Upper lobe of right lung (tissue), 1 donor: ENCODE results near the gene GALNT9. TPM values are rescaled to one million over a fixed set of nuclear protein-coding genes. Genes with fewer than 3 reads are reported as not detected.

ENCODE experiments used
- ATAC-seq: fragments of 200-7000 bp; cut with Tn5 transposase; one replicate; pipeline ENCODE4 v1.9.1; 2020; ENCODE audit warnings: mild to moderate bottlenecking, moderate library complexity
- DNase-seq: peaks from one replicate; pipeline ENCODE4 v3.0.0-alpha.2; 2020
- H3K27ac ChIP-seq: fragments of 200-600 bp; one replicate; pipeline ENCODE4 v1.8.0; 2022
- H3K27me3 ChIP-seq: fragments of 200-600 bp; one replicate; pipeline ENCODE4 v1.8.0; 2022; ENCODE audit warnings: mild to moderate bottlenecking
- H3K36me3 ChIP-seq: fragments of 200-600 bp; one replicate; pipeline ENCODE4 v1.8.0; 2022
- H3K4me1 ChIP-seq: fragments of 200-600 bp; one replicate; pipeline ENCODE4 v1.8.0; 2022
- H3K4me3 ChIP-seq: fragments of 200-600 bp; one replicate; pipeline ENCODE4 v1.8.0; 2022; ENCODE audit warnings: mild to moderate bottlenecking
- H3K9me3 ChIP-seq: fragments of 200-600 bp; one replicate; pipeline ENCODE4 v1.8.0; 2022
- intact Hi-C: fragments of 100-400 bp; cut with DNase I; formaldehyde crosslinking; loops from one replicate; pipeline ENCODE4 v1.11.0; 2022
- total RNA-seq: library from RNA; stranded (reverse); fragmentation: NEBNext Ultra II Directional; extraction: Animal tissue kit (Norgen Biotek cat#: 25700); gene quantifications from one replicate; pipeline ENCODE4 v1.2.1, GENCODE V29; 2021
- TF ChIP-seq, protein P1 (sequence below): fragments of 200-600 bp; IDR thresholded peaks from one replicate; pipeline ENCODE4 v1.8.0; 2022; ENCODE audit warnings: antibody characterized with exemption
- donor health status: DM: no; HTN: yes; CAD: no; lungs with severe emphysema.

The GALNT9 gene
- total RNA-seq, 1 donor from 2014 or later, result 1.6 TPM

DNA sequence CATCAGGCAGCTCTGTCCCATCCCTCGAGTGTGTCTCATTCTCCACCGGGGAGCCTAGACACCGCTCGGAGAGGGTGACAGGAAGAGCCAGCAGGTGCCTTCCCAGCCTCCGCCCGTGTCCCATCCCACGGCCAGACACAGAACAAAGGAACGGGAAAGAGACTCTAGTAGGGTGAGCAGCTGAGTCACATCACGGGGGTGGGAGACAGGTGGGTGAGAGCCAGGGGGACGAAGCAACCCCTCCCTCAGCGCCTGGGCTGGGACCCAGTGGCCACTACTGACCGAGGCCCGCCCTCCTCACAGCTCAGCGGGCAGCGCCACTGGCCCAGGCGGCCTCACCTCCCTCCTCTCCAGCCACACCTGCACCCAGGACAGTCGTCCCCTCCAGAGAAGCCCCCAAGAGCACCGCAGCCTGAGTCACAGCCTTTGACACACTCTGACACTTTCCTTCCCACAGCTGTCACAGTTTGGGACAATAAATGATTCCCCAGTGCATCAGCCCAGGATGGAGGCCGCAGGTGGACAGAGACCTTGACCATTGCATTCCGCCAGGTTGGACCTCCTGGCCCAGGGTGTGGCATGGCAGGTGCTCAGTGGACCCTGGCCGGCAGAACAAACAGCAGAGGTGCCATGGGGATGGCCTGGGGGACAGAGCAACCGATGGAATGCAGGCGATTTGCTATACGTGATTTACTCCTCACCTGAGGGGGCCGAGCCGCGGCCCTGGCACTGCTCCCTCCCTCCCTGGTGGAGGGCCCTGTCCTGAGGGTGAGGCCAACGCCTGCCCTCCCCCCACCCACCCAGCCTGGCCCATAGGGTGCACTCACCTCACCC is 45.4 kb upstream of the GALNT9 start:
- no peak for DNase-seq
- no peaks in the 10 kb centered on the region for H3K4me1 ChIP-seq
- H3K27me3 ChIP-seq, result peaks cover 70% of the 10 kb centered on the region
- H3K4me3 ChIP-seq, result no peak overlapping the region
- no peak for ATAC-seq
- TF ChIP-seq, protein P1, sequence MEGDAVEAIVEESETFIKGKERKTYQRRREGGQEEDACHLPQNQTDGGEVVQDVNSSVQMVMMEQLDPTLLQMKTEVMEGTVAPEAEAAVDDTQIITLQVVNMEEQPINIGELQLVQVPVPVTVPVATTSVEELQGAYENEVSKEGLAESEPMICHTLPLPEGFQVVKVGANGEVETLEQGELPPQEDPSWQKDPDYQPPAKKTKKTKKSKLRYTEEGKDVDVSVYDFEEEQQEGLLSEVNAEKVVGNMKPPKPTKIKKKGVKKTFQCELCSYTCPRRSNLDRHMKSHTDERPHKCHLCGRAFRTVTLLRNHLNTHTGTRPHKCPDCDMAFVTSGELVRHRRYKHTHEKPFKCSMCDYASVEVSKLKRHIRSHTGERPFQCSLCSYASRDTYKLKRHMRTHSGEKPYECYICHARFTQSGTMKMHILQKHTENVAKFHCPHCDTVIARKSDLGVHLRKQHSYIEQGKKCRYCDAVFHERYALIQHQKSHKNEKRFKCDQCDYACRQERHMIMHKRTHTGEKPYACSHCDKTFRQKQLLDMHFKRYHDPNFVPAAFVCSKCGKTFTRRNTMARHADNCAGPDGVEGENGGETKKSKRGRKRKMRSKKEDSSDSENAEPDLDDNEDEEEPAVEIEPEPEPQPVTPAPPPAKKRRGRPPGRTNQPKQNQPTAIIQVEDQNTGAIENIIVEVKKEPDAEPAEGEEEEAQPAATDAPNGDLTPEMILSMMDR, result no peak
- H3K9me3 ChIP-seq, result no peaks in the 10 kb centered on the region
- no peaks in the 10 kb centered on the region for H3K36me3 ChIP-seq
- H3K27ac ChIP-seq, result no peak overlapping the region
- intact Hi-C loops, result no loop called here

GRCh38 chr12:132373901-132374611 is 44.7 kb upstream of the GALNT9 start:
- intact Hi-C loops, result no loop called here
- Histone ChIP-seq H3K4me3 (no peak overlapping the region), H3K27me3 (peaks cover 63% of the 10 kb centered on the region), H3K4me1 (no peaks in the 10 kb centered on the region), H3K36me3 (no peaks in the 10 kb centered on the region), H3K27ac (no peak overlapping the region), H3K9me3 (no peaks in the 10 kb centered on the region)
- TF ChIP-seq, protein P1, result no peak
- DNase-seq, result peak; percentile 53
- ATAC-seq, result no peak

GRCh38 chr12:132367852-132368251 is 38.5 kb upstream of the GALNT9 start:
- intact Hi-C loops, result no loop called here

GRCh38 chr12:132367071-132367851 is 37.9 kb upstream of the GALNT9 start:
- ATAC-seq (peak; percentile 66), DNase-seq (peak; percentile 70)
- intact Hi-C loops, result no loop called here
- Histone ChIP-seq H3K4me1 (no peaks in the 10 kb centered on the region), H3K9me3 (no peaks in the 10 kb centered on the region), H3K27ac (no peak overlapping the region), H3K27me3 (peaks cover 16% of the 10 kb centered on the region), H3K36me3 (no peaks in the 10 kb centered on the region), H3K4me3 (no peak overlapping the region)
- TF ChIP-seq, protein P1, result no peak

More at GRCh38 chr12:132367852-132368251, 38.5 kb upstream of the GALNT9 start:
- Histone ChIP-seq H3K27me3 (peaks cover 20% of the 10 kb centered on the region), H3K36me3 (no peaks in the 10 kb centered on the region), H3K9me3 (no peaks in the 10 kb centered on the region), H3K4me1 (no peaks in the 10 kb centered on the region), H3K4me3 (no peak overlapping the region), H3K27ac (no peak overlapping the region)
- ATAC-seq (no peak), DNase-seq (peak; percentile 37)
- TF ChIP-seq, protein P1, result no peak

DNA sequence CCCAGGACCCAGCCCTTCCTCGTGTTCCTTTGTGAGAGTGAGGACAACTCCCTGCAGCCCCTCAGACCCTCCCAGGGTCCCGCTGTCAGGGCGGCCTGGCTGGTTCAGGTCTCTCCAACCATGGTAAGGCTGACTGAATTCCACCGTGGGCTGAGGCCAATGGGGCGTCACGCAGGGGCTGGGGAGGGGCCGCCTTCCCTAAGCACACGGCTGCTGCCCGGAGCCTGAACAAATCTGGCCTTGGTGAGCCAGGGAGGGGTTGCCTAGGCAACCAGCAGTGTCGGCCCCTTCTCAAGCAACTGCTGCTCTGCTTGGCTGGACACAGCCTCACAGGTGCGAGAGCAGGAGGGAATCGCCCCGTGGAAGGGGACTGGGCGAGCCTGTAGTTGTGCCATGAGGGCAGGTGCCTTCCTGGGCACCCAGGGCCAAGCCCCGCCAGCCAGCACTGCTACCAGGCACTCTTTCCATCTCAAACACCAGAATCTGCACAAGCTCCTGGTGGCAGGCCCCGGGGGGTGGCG is 37.0 kb upstream of the GALNT9 start:
- intact Hi-C loops, result no loop called here
- DNase-seq, result peak; percentile 58

More for the DNA sequence above, 37.0 kb upstream of the GALNT9 start:
- no peak for ATAC-seq
- Histone ChIP-seq H3K36me3 (no peaks in the 10 kb centered on the region), H3K4me3 (no peak overlapping the region), H3K27ac (no peak overlapping the region), H3K27me3 (peaks cover 8% of the 10 kb centered on the region), H3K4me1 (no peaks in the 10 kb centered on the region), H3K9me3 (no peaks in the 10 kb centered on the region)
- TF ChIP-seq, protein P1, result no peak
